Testis (tissue), 3 donors: ENCODE measurements around the gene LPO. TPM values are rescaled to one million over a fixed set of nuclear protein-coding genes. Genes with fewer than 3 reads are reported as not detected.

Source experiments
- DNase-seq: peaks from one replicate; pipeline ENCODE4 v3.0.0-alpha.2; 2019
- H3K27ac ChIP-seq, 2 donors: fragments of 200-600 bp; sonication (generic); one replicate each; pipeline ENCODE4 v1.5.1; 2019
- H3K27me3 ChIP-seq: fragments of 200-600 bp; sonication (generic); one replicate; pipeline ENCODE4 v1.5.1; 2019
- H3K36me3 ChIP-seq: fragments of 200-600 bp; sonication (generic); one replicate; pipeline ENCODE4 v1.5.1; 2017; ENCODE audit warnings: low read depth; ENCODE audit errors: missing control alignments
- H3K4me1 ChIP-seq: fragments of 200-600 bp; sonication (generic); one replicate; pipeline ENCODE4 v1.5.1; 2019
- H3K4me3 ChIP-seq, 2 donors: fragments of 200-600 bp; sonication (generic); one replicate each; pipeline ENCODE4 v1.5.1; 2017 to 2019
- H3K9me3 ChIP-seq: fragments of 200-600 bp; sonication (generic); one replicate; pipeline ENCODE4 v1.5.1; 2017
- POLR2A ChIP-seq: fragments of 450-650 bp; IDR thresholded peaks from one replicate; pipeline ENCODE4 v1.6.1; 2017; ENCODE audit warnings: antibody characterized with exemption, mild to moderate bottlenecking, moderate library complexity
- WGBS, 2 donors: methylation state at CpG; one replicate each; pipeline ENCODE4 v1.1.5; 2018; 5-methylcytosine and 5-hydroxymethylcytosine counted together
- intact Hi-C: fragments of 100-400 bp; cut with DNase I; formaldehyde crosslinking; loops from one replicate; pipeline ENCODE4 v1.15.1; 2023; ENCODE audit warnings: low total_unique reads
- polyA plus RNA-seq: library from polyadenylated mRNA; stranded (reverse); fragments of 350-450 nt; fragmentation: Illumina TruSeq; extraction: RNeasy Lipid Tissue Mini Kit (QIAGEN cat#74804); gene quantifications from one replicate; pipeline ENCODE4 v1.2.3, GENCODE V29; 2014; ENCODE audit warnings: low read depth, low replicate concordance; ENCODE audit not compliant: insufficient read depth
- total RNA-seq, 2 donors: library from RNA; depleted of rRNA; stranded (reverse); fragments of >200 nt; gene quantifications; one replicate each; pipeline ENCODE4 v1.2.3, GENCODE V29; 2016
- TF ChIP-seq, protein P1 (sequence below), 3 experiments: fragments of 450-650 bp in 2 of 3; fragments of 200-600 bp in 1 of 3; sonication (generic) in 1 of 3; IDR thresholded peaks; one replicate each; pipeline ENCODE4 v1.5.1; 2016 to 2019; ENCODE audit warnings: antibody characterized with exemption in 3 of 3, mild to moderate bottlenecking in 2 of 3, moderate library complexity in 1 of 3

LPO gene
- total and polyA plus RNA-seq, 3 donors from 2014 or later = 1.8 to 2.7 (median 2.0) TPM

- DNase-seq = no peak
- no peak overlapping the region for H3K27ac ChIP-seq
- TF ChIP-seq POLR2A = no peak
- TF ChIP-seq, protein P1, sequence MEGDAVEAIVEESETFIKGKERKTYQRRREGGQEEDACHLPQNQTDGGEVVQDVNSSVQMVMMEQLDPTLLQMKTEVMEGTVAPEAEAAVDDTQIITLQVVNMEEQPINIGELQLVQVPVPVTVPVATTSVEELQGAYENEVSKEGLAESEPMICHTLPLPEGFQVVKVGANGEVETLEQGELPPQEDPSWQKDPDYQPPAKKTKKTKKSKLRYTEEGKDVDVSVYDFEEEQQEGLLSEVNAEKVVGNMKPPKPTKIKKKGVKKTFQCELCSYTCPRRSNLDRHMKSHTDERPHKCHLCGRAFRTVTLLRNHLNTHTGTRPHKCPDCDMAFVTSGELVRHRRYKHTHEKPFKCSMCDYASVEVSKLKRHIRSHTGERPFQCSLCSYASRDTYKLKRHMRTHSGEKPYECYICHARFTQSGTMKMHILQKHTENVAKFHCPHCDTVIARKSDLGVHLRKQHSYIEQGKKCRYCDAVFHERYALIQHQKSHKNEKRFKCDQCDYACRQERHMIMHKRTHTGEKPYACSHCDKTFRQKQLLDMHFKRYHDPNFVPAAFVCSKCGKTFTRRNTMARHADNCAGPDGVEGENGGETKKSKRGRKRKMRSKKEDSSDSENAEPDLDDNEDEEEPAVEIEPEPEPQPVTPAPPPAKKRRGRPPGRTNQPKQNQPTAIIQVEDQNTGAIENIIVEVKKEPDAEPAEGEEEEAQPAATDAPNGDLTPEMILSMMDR (IDR thresholded peaks at IDR 0.05) = no peak
- intact Hi-C loops = no loop called here
- no peaks in the 10 kb centered on the region for H3K4me1 ChIP-seq
- H3K36me3 ChIP-seq = no peaks in the 10 kb centered on the region
- no peaks in the 10 kb centered on the region for H3K9me3 ChIP-seq
- WGBS, 2 donors = 89 to 91% methylated on average over 5 of the region's 5 CpGs
- no peak overlapping the region for H3K4me3 ChIP-seq
- no peaks in the 10 kb centered on the region for H3K27me3 ChIP-seq
Observed at GRCh38 chr17:58210922-58211321, 27.5 kb upstream of the LPO start.

DNA sequence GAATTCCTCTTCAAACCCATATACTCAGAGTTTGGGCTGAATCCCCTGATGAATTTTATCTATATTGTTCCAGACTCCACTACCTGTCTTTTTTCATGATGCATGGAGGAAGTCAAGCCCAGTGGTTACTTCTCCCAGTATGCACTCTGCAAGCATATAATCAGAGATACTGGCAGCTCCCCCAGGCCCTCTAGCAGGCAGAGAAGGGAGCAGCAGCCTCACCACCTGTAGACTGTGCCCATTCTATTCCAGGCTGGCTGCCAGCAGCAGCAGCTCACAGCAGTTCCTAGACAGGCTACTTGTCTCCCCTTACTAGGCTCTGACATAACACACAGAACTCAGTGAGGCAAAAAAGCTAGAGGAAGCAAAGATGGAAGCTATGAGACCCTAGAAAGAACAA lies 22.7 kb upstream of the LPO start:
- no peak for DNase-seq
- Histone ChIP-seq H3K36me3 (no peaks in the 10 kb centered on the region), H3K4me1 (peaks cover 4% of the 10 kb centered on the region)

DNA sequence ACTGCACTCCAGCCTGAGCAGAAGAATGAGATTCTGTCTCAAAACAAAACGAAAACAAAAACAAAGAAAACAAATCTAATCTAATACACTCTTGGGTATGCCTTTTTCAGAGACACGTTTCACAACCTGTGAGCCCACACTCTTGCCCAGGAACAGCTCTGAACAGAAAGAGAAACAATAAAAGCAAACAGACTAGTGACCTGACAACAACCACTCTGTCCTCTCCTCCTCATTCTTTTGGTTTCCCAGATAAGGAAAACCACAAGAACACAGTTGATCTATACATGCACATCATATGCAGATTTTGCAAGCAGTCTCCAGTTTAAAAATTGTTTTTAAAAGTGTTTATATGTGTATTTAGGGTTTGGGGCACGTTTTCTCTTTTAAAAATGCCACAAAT lies 20.6 kb upstream of the LPO start:
- no peaks in the 10 kb centered on the region for H3K9me3 ChIP-seq

More for the DNA sequence above, 22.7 kb upstream of the LPO start:
- Histone ChIP-seq H3K27ac (no peak overlapping the region), H3K9me3 (no peaks in the 10 kb centered on the region), H3K27me3 (no peaks in the 10 kb centered on the region), H3K4me3 (no peak overlapping the region)
- intact Hi-C loops = no loop called here
- TF ChIP-seq, protein P1 (IDR thresholded peaks at IDR 0.05) = no peak
- no peak for TF ChIP-seq POLR2A

GRCh38 chr17:58219007-58219788 lies 19.2 kb upstream of the LPO start, which contains the start of gene MKS1:
MKS1 (minus strand) TSS chr17:58219255; CDS start chr17:58219230, 25 bp downstream.
- WGBS, 2 donors = 3% methylated on average over 36 to 56 of the region's 56 CpGs
- H3K36me3 ChIP-seq = no peaks in the 10 kb centered on the region
- H3K27ac ChIP-seq = peak within 1 kb of the TSS; percentile 51 to 62
- peak within 1 kb of the TSS; percentile 62 to 89 for H3K4me3 ChIP-seq
- DNase-seq = peak; percentile 96
- TF ChIP-seq, protein P1 (IDR thresholded peaks at IDR 0.05) = peak; percentile 57 to 82 (median 75)
- TF ChIP-seq POLR2A = no peak
- H3K4me1 ChIP-seq = peaks cover 4% of the 10 kb centered on the region
- no peaks in the 10 kb centered on the region for H3K27me3 ChIP-seq
- no peaks in the 10 kb centered on the region for H3K9me3 ChIP-seq
- intact Hi-C loops = no loop called here

More for the DNA sequence above, 20.6 kb upstream of the LPO start:
- intact Hi-C loops = no loop called here
- H3K27ac ChIP-seq = no peak overlapping the region
- 59 to 71% methylated on average over 3 of the region's 3 CpGs for WGBS, 2 donors
- no peak for DNase-seq
- H3K4me1 ChIP-seq = peaks cover 4% of the 10 kb centered on the region
- no peaks in the 10 kb centered on the region for H3K36me3 ChIP-seq
- H3K4me3 ChIP-seq = no peak overlapping the region
- no peaks in the 10 kb centered on the region for H3K27me3 ChIP-seq
- TF ChIP-seq, protein P1 (IDR thresholded peaks at IDR 0.05) = no peak
- no peak for TF ChIP-seq POLR2A

- WGBS, 2 donors = 26 to 28% methylated on average over 7 of the region's 7 CpGs
- intact Hi-C loops = no loop called here
- peak; percentile 21 for DNase-seq
Observed at GRCh38 chr17:58219789-58220183, 18.6 kb upstream of the LPO start.

More at GRCh38 chr17:58219789-58220183, 18.6 kb upstream of the LPO start:
- H3K36me3 ChIP-seq = no peaks in the 10 kb centered on the region
- TF ChIP-seq POLR2A = no peak
- TF ChIP-seq, protein P1 (IDR thresholded peaks at IDR 0.05) = no peak
- H3K4me3 ChIP-seq = peak overlapping the region; percentile 62 to 89
- peak overlapping the region; percentile 3 to 51 for H3K27ac ChIP-seq
- no peaks in the 10 kb centered on the region for H3K27me3 ChIP-seq
- no peaks in the 10 kb centered on the region for H3K9me3 ChIP-seq
- peaks cover 4% of the 10 kb centered on the region for H3K4me1 ChIP-seq
